Measurements from ENCODE around the gene ULK4.
"Not testable (repeated sequence)": the region's sequence is repeated elsewhere in the genome, so short reads cannot be mapped to it uniquely, and the experiment has no call there.

Gene ULK4

DNA sequence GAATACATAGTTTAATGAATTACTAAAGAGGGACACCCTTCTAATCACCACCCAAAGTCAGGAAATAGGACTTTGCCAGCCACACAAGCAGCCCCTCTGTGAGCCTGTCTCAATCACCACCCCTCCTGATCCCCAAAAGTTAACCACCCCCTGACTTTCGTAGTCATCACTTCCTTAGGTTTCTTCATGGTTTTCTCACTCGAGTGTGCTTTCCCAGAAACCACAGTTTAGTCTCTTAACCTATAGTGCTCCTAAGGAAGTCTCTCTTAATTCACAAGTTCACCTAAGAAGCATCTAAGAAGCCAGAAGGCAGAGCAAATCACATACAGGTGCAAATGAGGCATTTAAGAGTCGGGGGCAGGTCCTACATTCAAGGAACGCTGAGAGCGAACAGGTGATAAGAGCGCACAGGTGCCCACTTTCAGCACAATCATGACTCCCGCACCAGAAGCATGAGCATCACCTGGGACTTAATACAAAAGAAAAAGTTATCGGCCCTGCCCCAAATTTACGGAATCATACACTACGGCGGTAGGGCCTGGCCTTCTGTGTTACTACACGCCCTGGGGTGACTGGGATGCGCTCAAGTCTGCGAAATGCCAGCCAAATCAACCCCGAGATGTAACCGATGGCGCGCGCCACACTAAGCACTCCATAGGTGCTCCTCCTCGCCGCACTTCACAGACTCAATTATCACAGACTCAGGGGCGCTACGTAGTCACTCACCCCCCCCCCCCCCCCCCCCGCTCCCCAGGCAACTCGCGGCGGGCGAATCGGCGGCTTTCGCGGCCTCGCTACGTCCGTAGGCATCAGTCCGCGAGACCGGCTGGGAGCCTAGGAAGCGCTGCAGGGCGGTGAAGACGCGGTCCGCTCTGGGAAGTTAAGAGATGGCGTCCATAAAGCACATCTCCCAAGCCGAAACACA, 815 bp downstream of the ULK4 start:
- peak; percentile 8 to 26 for DNase-seq (ENCODE audit: low read depth in 2 of 2)

DNA sequence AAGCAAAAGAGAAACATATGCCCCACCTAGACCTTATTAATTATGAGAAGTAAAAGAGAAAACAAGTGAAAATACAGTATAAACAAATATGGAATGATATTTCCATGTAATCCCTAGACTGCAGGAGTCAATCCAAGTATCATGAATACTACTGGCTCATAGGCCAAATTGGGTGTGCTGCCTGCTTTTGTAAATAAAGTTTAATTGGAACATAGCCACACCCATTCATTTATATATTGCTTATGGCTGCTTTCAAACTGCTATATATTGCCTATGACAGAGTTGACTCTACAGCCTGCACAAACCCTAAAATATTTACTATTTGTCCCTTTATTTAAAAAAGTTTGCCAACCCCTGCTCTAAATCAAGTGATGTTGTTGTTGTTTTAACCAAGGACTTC, 5.3 kb downstream of the ULK4 start:
- no peak for DNase-seq (ENCODE audit: low read depth in 2 of 2)

- DNase-seq (ENCODE audit: low read depth in 2 of 2) = no peak
Observed at GRCh38 chr3:41955192-41955591, 6.7 kb downstream of the ULK4 start.

GRCh38 chr3:41943311-41943843, 18.5 kb downstream of the ULK4 start:
- no peak for DNase-seq (ENCODE audit: low read depth in 2 of 2)

DNA sequence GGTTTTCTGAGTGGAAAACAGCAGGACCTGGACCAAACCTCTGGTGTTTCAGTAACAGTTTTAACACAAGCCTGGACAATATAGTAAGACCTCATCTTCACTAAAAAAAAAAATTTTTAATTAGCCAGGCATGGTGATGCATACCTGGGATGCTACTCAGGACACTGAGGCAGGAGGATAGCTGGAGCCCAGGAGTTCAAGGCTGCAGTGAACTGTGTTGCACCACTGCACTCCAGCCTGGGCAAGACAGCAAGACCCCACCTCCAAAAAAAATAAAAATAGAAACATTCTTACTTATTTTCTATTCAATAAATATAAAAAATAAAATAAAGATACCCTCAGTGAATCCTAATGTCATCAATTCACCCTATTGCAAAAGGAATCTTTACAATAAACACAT, 21.5 kb downstream of the ULK4 start:
- no peak for DNase-seq (ENCODE audit: low read depth in 2 of 2)

DNA sequence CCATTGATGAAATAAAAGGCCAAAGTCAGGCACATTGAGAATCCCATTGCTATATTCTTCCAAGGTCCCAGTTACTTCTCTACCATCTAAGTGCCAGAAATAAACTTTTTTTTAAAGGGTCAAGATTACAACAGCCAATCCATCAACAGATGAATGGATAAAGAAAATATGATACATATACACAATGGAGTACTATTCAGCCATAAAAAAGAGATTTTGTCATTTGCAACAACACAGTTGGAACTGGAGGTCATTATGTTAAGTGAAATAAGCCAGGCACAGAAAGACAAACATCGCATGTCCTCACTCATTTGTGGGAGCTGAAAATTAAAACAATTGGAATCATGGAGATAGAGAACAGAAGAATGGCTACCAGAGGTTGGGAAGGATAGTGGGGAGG, 25.5 kb downstream of the ULK4 start:
- DNase-seq (ENCODE audit: low read depth in 2 of 2) = no peak

DNA sequence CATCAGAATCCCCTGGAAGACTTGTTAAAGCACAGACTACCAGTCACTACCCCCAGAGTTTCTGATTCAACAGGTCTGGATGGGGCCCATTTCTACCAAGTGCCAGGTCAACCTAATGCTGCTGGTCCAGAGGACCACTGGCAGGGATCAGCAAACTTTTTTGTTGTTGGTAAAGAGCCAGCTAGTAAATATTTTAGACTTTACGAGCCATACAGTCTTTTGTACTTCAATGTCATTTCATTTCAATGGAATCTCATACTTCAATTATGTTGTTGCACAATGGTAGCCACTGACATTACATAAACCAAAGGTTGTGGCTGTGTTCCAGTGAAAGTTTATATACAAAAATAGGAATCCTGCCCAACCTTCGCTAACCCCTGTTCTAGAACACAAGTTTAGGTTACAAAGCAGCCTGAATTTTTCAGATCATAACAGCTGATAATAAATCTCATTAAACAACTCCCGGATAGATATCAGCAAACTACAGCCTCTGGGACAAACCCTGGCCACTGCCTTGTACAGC, 28.7 kb downstream of the ULK4 start:
- no peak for DNase-seq (ENCODE audit: low read depth in 2 of 2)

DNA sequence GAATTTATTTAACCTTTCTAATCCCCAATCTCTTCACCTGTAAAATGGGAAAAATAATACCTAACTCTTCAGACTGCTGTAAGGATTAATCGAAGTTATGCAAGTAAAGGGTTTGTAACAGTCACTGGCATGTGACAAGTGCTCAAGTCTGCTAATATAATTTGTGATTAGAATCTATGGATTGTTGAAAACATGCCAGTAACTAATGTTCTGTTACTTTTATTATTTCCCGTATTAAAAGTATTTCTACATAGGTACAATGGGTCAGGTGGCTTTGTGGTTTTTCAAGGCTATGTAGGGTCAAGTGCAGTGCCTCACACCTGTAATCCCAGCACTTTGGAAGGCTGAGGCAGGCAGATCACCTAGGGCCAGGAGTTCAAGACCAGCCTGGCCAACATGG, 29.4 kb downstream of the ULK4 start:
- no peak for DNase-seq (ENCODE audit: low read depth in 2 of 2)

- DNase-seq (ENCODE audit: low read depth in 2 of 2) = no peak
Observed at GRCh38 chr3:41920406-41920965, 41.4 kb downstream of the ULK4 start.

GRCh38 chr3:41915353-41915752, 46.5 kb downstream of the ULK4 start:
- DNase-seq (ENCODE audit: low read depth in 2 of 2) = no peak

- no peak for DNase-seq (ENCODE audit: low read depth in 2 of 2)
Observed at GRCh38 chr3:41912280-41912679, 49.6 kb downstream of the ULK4 start.

GRCh38 chr3:41907330-41908073, 54.4 kb downstream of the ULK4 start:
- DNase-seq (ENCODE audit: low read depth in 2 of 2) = no peak

DNA sequence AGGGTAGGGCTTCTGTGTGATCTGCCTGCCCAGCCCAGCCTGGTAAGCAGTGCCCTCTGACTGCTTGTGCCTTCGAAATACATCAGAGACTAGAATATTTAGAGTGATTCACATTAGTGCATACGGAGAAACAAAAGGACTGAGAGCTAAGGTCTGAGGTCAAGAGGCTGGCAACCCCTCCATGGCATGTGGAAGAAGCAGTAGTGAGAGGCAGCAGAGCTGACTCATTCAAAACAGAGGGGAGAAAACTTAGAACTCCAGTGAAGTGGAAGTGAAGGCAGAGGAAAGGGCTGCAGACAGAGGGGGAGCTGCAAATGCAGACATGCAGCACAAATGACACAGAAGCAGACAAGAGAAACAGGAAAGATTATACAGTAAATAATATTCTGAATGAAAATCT, 61.6 kb downstream of the ULK4 start:
- no peak for DNase-seq (ENCODE audit: low read depth in 2 of 2)

DNA sequence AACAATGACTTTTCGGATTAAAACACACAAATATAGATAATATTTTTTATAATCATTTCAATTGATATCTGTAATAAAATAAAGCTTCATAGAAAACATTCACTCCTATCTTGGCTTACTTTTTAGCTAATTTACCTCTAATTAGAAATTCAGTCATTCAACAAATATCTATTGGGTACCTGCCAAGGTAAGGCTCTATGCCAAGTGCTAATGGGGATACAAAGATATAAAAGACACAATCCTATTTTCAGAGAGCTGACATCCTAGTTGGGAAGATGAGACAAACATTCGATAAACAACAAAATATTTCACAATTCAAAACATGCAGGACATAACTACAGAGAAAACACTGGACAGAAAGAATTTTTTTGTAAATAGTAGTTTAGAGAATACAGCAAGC, 63.3 kb downstream of the ULK4 start:
- DNase-seq (ENCODE audit: low read depth in 2 of 2) = no peak

- DNase-seq (ENCODE audit: low read depth in 2 of 2) = no peak
Observed at GRCh38 chr3:41893977-41894376, 67.9 kb downstream of the ULK4 start.

DNA sequence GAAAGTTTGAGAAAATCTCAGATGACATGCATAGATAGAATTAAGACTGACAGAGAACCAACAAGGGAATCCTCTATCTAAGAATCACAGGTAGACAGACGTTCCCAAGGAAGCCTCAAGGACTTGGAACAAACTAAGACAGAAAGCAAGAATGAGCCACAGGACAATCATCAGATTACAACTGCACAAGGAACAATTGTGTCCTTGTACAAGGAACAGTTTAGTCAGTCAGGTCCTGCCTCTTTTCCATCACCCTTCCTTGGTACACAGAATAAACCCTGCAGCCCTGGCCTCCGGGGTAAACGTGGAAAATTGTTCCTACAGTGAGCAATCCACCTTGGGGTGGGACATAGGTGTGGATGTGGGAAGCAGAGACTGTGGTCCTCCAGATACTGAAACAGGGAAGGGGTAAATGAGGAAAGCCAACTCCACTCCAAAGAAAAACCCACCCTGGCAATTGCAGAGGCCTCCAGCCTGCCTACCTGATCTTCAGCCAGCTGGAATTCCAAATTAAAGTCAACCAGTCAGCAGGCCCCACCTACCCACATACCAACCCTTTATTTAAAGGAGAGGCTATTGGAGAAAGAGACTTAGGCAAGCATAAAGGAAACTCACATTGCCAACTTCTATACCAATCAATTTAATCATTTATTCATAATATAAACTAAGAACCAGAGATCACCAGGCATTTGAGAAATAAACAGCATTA, 73.4 kb downstream of the ULK4 start:
- DNase-seq (ENCODE audit: low read depth in 2 of 2) = no peak

GRCh38 chr3:41882956-41883355, 78.9 kb downstream of the ULK4 start:
- no peak for DNase-seq (ENCODE audit: low read depth in 2 of 2)

DNA sequence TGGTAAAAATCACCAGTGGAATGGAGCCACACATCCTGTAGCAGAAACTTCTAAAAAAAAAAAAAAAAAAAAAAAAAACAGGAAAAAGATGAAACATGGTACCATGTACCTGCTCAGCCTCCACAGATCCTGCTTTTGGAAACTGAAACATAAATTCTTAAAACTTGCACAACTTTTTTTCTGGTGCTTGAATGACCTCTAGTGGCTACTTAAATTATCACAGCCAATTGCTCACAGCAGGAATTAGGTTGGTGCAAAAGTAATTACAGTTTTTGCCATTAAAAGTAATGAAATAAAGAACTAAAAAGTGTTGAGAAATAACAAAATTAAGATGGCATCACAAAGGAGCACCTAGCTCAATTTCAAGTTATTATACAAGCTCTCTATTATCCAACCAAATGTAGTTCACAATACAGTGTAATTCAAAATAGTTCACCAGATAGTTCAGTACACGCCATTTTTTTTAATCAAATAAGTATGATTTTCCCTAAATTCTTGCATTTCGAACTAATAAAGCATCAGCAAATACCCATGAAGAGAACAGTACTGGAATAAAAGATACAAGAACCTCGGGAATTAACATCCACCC, 80.6 kb downstream of the ULK4 start:
- no peak for DNase-seq (ENCODE audit: low read depth in 2 of 2)

DNA sequence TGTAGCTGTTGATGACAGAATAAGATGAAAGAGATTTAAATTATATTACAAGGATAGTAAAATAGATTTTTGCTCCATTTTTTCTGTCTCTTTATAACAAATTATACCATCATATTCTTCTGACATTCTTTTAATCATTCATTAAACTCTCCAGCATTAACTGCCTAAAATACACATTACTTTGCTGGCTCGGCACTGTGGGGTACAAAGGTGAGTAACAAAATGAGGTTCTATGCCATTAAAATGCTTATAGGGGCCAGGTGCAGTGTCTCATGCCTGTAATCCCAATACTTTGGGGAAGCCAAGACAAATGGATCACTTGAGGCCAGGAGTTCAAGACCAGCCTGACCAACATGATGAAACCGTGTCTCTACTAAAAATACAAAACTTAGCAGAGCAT, 81.5 kb downstream of the ULK4 start:
- DNase-seq (ENCODE audit: low read depth in 2 of 2) = no peak

- not testable (repeated sequence) for DNase-seq (ENCODE audit: low read depth in 2 of 2)
Observed at GRCh38 chr3:41877741-41878140, 84.2 kb downstream of the ULK4 start.

DNA sequence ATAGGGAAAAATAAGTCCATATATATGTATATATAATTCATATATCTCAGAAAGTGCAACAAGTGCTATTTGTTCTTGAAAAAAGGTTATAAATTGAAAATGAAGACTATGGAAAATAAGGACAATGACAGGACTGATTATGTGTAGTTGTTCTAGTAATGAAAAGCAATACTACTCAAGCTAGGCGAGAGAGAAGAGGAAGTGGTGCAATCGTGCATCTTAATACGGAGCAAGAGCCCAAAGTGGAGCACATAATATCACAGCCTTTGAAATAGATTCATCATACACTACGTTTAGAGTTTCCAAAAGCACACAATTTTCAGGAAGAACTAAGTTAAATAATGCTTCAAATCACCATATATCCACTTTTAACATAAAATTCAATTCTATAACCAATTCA, 87.9 kb downstream of the ULK4 start:
- no peak for DNase-seq (ENCODE audit: low read depth in 2 of 2)
